Hematopoietic multipotent progenitor cell treated with erythropoietin and hydrocortisone succinate and interleukin-3 and kit ligand, for 4 days (in vitro differentiated cells): ENCODE data around the gene ARSB.

Source experiments
- DNase-seq: peaks from one replicate; pipeline ENCODE4 v3.0.0-alpha.2; 2015

The ARSB gene

DNA sequence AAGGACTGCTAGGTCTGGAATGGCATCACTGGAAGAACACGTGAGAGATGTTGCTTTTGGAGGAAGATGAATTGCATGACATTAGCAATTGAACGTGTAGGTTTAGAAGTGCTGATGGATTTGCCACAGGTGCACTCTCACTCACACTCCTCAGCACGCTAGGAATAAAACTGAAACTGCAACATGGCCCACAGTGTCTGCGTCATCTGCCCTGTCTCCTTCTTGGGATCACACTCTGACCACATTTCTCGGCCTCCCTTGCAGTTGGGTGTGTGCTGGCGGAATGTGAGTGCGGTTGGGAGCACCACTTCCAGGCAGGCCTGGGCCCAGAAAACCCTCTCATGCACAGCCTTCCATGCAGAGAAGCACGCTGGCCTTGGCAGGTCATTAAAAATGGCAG is 183.7 kb downstream of the ARSB start:
- DNase-seq = no peak

DNA sequence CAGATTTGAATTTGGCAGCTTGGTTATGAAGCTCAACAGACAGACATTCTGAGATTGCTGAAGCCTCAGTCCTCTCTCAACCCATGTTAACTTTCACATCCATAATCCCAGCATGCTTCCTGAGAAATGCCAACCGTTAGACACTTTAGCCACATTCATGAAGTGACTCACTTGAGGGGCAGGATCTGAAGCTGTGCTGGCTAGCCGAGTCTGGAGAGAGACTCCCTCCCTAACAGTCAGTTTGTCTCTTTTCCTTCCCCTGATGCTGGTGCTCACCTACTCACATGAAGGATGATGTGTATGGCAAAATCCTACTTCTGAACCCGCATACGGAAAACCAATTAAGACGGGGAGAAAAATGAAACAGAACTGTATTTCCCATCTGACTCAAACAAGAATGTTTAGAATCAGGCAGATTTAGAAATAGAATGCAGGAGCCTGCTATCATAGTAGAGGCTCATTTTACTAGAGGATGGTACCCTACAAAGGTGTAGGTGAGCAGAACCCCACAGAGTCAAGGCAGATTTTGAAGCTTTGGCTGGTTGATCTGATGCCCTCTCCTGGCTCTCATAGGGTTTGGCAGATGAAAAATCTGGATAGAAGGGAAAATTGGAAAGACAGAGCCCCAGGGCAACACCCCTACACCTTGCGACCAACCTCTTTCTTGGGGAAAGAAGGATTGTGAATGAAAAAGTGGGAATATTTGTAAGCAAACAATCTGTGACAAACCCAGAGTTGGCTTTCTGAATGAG is 185.7 kb downstream of the ARSB start:
- no peak for DNase-seq

DNA sequence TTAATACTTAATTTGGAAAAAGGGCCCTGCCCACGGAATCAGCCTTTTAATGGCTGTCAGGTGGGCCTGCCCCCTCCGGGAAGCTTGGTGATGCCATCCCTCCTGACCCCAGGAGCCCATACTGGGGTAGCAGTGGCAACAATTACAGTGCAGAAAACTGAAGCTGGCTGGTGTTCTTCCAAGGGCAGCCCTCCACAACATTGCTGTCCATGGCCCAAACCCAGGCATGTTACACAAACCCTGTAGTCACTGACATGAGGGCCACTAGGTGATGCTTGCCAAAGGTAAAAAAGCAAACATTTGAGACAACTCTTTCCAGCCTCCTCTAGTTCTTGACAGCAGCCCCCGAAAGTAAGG is 186.5 kb downstream of the ARSB start:
- no peak for DNase-seq

DNA sequence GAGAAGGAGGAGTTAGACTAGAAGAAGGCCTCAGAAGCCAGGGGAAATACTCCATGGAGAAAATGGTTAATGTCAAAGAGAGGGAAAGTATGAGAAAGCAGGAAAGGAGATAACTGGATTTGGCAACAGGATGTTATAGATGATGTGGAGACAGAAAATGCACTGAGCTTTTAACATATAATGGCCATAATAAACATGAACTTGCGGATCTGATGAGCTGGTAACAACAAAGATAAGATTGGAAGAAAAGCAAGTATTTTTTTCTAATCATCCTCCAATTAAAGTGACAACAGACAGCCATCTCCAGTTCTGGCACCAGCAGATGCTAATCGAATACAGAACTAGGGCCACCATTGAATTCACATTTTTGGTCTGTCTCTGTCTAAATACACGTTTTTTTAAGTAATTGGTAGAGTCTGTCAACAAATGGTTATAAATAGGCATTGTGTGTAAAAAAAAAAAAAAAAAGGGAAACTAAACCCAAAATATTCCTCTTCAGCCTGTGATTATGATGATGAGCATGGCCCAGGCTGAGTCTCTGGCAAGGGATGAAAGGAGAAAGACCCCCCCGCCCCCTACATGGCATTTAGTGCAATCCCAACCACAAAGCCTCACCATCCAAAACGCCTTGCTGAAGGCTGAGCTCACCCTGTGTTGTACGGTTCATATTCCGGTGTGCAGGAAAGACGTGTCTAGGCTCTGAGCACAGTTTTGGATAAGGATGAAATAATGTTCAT is 187.0 kb downstream of the ARSB start:
- DNase-seq = no peak

DNA sequence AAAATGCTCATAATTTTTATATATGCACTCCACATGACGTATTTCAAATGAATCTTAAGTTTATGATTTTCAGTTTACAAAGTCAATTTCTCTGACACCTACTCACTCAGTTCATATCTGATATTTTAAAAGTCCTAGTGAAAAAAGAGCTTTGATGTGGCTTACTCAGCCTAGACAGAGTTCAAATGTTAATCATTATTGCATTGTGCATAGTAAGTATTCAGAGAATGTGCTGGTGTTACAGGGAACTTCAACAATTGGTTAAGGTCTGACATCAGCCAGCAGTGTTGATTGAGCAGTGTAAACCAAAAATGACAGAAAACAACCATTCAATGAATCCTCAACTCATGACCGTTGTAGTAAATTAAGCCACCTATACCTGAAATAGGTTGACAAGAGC is 189.4 kb downstream of the ARSB start:
- no peak for DNase-seq

DNA sequence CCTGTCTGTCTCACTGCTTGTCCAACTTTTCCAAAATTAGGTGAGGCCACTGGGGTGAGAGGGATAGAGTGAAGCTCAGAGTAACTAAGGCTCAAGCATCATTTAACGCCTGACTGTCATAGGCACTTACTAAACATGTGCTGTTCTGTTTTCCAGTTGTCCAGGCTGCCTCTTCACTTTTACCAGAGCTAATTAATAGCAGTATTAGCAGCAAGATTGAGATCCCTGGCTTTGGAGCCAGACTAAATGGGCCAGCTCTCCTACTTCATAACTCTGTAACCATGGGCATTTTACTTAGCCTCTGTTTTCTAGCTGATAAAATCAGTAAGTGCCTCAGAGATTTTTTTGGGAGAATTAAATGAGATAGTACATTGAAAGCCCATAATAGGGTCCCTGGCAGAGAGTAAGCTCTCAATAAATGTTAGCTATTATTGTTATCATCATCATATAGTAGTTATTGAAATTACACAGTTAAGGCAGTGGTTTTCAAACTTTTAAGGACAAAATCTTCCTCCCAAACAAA is 190.4 kb downstream of the ARSB start:
- no peak for DNase-seq

DNA sequence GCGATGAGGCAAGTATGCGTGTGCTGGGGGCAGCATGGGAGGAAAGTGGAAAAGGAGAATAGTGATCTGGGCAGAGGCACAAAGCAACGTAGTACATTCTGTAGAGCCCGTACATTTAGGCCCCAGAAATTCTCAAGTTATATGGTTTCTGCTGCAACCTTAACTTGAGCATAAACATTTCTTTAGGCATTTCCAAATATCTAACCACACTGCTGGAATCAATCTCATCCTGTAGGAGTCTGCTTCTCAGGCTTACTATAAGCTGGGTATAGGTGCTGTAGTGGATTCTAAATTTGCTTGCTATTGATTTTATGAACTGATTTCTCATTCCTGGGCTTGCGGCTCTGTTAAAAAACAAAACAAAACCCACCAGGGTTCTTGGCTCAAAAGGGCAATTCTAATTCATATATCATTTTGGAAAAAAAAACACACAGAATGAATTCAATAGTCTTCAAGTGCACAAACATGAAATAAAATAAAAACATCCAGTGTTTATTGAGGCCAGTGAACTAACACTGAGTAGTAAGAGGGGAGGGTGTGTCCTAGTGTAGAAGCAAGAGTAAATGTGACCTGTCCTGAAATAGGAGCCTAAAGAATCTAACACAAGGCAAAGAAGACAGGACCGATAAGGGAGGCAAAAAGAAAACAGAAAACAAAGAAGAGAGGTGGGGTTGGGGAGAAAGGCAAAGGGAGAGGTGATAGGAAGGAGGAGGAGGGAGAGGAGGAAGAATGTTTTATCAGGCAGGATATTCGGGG is 191.0 kb downstream of the ARSB start:
- no peak for DNase-seq

DNA sequence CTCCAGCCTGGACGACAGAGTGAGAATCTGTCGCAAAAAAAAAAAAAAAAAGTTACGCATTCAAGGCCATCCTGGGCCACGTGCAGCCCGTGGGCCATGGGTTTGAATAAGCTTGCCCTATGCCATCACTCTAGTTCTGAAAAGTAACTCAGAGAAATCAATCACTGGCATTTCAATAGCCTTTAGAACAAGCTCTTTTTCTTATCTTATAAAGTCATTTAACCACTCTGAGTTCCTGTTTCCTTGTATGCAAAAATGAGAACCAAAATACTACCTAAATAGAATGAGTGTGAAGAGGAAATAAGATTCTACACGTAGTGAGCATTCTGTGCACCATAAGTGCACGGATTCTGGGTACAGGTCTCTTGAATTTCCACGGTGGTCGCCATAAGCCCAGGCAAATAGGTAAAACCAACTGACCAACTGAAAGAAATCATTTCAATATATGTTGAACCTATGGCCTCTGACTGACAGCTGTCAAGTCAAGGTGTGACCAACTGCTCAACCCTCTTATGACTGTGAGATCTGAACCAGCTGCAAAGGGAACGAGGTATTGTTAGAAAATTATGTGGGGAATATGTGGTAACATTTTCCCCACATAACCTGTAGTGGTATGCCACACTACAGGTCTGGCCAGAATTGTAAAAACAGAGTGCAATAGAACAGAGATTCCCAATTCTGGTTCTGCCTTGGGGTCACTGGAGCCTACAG is 192.6 kb downstream of the ARSB start:
- DNase-seq = peak; percentile 53

DNA sequence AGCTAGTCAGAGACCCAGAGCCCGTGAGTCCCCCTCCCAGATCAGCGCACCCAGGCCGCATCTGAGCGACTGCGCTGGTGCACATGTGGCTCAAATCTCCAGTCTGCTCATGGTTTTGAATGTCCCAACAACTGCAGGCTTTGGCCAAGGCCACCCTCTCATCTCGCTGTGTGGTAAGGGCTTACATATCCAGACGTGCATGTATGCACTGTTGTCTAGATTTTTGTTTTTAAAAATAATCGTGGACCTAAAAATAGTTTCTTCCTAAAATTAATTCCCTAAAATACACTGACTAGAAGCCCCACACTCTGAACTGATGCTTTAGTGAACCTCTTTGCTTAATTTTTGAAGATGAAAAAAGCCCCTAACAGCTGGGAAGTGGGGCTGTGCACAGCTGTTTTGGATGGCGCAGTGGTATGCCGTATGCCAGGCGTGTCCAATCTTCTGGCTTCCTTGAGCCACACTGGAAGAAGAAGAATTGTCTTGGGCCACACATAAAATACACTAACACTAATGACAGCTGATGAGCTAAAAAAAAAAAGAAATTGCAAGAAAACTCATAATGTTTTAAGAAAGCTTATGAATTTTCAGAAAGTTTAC is 193.5 kb downstream of the ARSB start:
- DNase-seq = no peak

DNA sequence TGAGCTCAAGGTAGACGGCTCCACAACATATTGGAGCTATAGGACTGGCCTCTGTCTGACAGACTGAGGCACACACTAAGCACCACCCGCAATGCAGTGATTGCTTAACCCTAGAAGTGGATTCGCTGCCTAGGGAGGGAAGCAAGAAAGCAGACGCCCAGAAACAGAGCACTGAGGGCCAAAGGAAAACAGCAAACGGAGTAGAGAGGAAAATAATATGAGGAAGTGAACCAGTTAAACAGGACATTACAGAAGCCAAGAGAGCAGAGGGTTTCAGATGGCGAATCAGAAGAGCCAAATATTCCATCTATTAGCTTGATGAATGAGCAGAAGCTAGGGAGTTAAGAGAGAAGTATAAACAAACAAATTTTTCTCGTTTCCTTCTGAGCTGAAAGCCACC is 197.3 kb downstream of the ARSB start:
- DNase-seq = no peak

DNA sequence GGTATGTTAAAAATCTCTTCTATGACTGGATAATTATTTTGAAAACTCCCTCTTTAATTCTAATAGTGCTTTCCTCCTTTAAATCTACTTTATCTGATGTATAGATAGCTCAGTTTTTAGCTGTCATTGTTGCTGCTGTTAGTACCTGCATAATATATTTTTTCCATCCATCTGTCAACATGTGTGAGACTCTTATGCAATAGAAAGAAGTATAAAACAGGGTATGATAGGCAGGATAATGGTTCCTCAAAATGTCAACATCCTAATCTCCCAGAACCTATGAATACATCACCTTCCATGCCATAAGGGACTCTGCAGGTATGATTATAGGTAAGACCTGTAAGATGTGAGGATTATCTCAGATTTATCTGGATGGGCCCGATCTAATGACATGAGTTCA is 199.7 kb downstream of the ARSB start:
- DNase-seq = no peak

DNA sequence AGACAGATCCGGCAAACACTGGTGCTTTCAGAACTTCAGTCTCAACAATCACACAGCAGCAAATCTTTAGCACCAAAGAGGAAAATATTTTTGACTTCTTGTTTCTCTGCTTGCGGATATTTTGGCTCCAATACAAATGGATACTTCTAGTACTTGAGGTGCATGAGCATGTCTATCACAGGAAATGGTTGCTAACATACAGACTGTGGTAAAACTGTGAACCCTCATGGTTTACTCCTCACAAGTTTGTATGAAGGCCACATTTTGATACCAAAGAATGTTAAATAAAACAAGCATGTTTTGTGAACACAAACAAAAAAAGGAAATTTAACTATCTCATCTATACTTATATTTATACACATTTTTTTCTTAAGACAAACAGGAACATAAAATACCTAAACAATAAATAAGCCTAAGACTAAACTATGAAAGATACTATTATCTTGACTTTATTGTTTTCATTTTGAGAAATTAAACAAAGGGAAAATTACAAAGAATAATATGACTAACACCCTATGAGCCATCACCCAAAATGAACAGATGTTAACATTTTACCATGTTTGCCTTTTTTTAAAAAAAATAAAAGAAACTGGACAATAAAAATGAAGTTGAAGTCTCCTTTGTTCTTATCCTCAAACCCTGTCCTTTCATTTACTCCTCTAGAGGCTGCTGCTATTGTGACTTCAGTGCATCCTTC is 201.5 kb downstream of the ARSB start:
- no peak for DNase-seq

DNA sequence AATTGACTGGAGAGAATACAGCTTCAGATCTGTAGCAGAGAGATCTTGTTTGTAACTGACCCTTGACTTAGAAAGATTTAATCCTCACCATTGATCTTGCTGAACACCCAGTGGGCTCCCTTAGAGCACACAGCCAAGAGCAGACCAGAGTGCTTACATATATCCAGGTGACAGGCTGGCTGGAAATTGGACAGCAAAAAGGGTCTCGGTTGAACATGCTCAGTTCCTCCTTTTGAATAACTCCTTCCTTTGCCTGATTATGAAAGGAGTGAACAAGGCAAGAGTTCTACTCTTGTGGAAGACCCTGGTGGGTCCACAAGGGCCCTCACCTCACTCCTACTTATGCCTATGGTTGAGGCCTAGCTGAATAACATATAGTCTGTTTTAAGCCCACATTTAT is 202.4 kb downstream of the ARSB start:
- DNase-seq = no peak

DNA sequence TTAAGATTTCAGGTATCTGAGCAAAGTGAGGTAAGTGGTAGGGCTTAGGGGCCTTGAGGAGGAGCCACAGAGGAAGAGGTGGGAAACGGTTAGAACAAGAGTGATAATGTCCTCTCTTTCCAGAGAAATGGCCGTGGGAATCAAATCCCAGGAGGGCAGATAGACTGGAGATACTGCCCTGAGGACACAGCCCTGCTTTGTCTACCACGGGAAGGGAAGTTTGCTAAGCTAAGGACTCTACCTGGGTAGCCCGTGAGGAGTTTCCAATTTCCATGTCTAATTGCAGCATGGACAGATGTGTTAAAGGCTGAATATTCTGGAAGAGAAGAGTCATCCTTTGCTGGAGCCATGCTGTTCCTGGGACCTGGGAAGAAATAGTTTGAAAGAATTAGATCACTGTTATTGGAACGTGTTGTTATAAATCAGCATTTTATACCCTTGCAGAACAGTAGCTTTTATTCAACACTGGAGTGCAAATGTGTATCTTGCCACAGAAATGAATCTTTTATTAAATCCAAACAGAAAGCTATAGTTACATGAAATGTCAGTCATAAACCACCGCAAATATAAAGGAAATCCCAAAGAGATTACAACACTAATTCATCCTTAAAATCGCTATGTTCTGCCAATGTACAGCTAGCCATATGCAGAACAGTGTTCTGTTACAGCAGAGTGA is 203.4 kb downstream of the ARSB start:
- DNase-seq = no peak

DNA sequence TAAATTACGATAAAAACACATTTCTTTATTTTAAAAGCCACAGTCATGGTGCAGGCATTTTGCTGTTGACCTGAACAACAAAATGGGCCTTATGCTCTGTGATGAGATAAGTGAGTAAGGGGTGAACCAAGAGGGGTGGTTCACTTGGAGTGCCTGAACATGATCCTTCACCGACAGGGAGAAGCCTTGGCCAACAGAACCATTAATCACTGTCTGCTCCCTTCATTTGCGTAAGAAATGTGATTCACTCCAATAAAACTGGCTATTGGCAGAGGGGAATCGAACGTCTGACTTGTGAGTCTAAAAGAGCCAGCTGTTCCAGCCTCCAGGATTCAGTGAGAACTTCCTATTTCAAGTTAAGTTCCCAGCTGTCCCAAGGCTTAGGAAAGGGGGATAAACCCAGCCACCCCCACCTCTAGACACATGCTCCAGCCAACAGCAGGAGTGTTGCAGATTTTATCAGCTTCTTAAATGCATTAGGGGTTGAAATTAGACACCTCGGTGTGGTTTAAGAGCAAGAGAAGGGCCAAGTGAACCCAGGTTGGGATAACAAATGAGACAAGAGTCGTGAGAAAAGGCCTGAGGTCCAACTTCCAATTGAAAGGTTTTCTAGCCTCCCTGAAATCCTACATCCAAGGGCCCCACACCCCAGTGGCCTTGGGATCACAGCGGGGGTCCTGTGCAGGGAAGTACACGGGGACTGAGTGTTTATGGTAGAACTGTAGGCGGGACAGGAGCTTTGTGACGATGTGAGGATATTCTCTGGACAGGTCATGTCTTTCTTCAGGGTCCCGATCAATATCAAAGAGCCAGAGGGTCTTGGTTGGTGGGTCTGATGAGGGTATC is 205.1 kb downstream of the ARSB start:
- DNase-seq = no peak

DNA sequence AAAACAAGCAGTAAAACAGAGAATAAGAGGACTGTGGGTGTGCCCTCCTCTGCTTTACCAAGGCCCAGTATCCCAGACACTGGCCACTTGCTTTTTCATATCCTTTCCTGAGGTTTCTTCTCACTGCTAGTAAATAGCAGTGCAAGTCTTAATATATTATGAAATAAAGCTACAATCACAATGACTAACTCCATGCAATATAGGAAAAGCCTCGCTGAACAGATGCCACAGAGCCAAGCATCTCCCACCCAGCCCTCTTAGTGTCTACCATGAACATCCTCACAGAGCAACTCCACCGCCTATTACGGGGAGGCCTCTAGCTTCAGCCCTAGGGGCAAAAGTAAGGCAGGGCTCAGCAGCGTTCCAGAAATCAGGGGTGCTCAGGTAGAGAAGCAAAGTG is 205.8 kb downstream of the ARSB start:
- DNase-seq = no peak

DNA sequence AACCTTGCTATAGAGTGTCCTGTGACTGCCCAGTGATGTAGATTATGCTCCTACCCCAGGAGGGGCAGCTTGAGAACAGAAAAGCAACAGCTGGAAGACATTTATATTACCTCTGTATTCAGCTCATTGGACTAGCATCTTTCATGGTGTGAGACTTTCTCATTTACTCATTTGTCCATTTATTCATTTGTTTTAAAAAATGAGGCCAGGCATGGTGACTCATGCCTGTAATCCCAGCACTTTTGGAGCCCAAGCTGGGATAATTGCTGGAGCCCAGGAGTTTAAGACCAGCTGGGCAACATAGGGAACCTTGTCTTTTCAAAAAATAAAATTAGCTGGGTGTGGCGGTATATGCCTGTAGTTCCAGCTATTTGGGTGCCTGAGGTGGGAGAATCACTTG is 206.6 kb downstream of the ARSB start:
- no peak for DNase-seq

DNA sequence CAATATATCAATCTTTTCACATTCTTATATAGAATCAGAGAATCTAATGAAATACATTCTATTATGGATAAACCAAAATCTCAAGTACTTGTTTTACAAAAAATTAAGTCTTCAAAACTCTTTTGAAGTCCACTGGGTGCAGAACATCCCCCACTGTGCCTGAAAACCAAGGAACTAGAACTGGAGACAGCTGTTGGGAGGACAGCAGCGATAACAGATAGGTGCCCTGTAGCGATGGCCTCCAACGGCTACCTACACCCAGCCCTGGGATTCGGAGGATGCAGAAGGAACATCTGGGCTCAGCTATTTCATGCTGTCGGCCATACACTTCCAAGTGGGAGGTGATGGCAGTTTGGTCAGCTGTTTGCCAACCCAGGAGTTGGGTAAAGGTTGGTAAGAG is 207.2 kb downstream of the ARSB start:
- no peak for DNase-seq

DNA sequence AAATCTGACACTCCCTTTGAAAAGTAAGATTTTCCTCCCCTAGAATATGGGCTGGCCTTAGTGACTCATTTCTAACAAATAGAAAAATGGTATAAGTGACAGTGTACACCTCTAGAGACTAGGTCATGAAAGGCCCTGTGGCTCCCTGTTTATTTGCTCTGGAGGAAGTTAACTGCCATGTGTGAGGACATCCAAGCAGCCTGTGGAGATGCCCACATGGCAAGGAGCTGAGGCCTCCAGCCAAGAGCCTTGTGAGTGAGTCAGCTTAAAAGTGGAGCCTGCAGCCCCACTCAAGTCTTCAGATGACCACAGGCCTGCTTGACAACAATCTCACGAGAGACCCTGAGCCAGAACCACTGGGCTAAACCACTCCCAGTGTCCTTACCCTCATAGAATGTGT is 208.5 kb downstream of the ARSB start:
- DNase-seq = peak; percentile 11

DNA sequence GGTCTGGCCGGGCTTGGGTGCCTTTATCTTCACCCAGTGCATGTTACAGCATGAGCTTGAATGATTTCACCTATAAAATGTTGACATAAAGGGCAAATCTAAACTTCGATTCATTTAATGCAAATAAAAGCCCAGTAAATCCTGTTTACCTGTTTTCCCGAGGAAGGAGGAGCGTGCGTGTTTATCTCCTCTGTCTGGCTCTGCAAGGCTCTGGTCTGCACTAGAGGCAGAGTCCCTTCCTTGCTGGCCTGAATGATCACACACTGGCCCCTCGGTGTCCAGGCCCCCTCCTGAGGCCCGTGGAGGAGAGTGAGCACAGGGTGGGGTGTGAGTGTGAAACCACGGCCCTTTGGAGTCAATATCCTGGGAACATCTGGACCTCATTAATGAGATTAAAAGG is 211.5 kb downstream of the ARSB start:
- no peak for DNase-seq
